Measurements from ENCODE around the gene HADHB. TPM values are rescaled to one million over a fixed set of nuclear protein-coding genes. Genes with fewer than 3 reads are reported as not detected.
A peak's percentile ranks its signal among the peaks of the same experiment; 100 is the strongest.

The HADHB gene
- polyA plus RNA-seq, 1 of the 3 experiments (the other 2 are of a cell fraction): 108 TPM

GRCh38 chr2:26273501-26273900, 28.8 kb downstream of the HADHB start:
- Histone ChIP-seq H3K9ac (no peak overlapping the region), H4K20me1 (ENCODE audit: insufficient read depth) (no peaks in the 10 kb centered on the region), H2AFZ (ENCODE audit: low read depth) (no peak overlapping the region), H3K27me3 (ENCODE audit: insufficient read depth) (no peaks in the 10 kb centered on the region), H3K79me2 (ENCODE audit: insufficient read depth) (no peaks in the 10 kb centered on the region), H3K4me3 (ENCODE audit: low read depth in 2 of 2, low read length in 1 of 2) (no peak overlapping the region), H3K9me3 (no peaks in the 10 kb centered on the region), H3K4me2 (no peak overlapping the region), H3K36me3 (replicated peaks in 1 of 2; ENCODE audit: control insufficient read depth in 1 of 2, insufficient read depth in 2 of 2, low read length in 1 of 2) (peaks cover 19 to 41% of the 10 kb centered on the region in 2 experiments), H3K9me2 (no peaks in the 10 kb centered on the region), H3F3A (replicated peaks; ENCODE audit: insufficient read depth) (no peaks in the 10 kb centered on the region), H3K4me1 (ENCODE audit: control insufficient read depth in 1 of 2, insufficient read depth in 2 of 2, low read depth in 1 of 2, low read length in 1 of 2) (peaks cover 4 to 13% of the 10 kb centered on the region in 2 experiments; a peak in 3 of 4 replicates), H3K27ac (ENCODE audit: low read depth in 2 of 2, low read length in 1 of 2) (peak overlapping the region in 1 of 2 experiments; percentile 4; a peak in 1 of 4 replicates)
- CTCF ChIA-PET: interaction anchor here (0.6 to 1.2 kb wide), 2 partner anchors 54 to 72 kb away, joined by 3 to 4 read pairs; no protein-coding TSS in a partner anchor
- WGBS (ENCODE audit: low lambda C conversion rate): 92% methylated on average over 2 of the region's 2 CpGs
- no peak for DNase-seq
- POLR2A ChIA-PET: no interaction called here
- TF ChIP-seq USF2 (IDR thresholded peaks at IDR 0.05; ENCODE audit: borderline replicate concordance, low read depth, low read length) (no peak), RXRA (IDR thresholded peaks at IDR 0.05; ENCODE audit: borderline replicate concordance, low read depth) (no peak), ZBTB33 (IDR thresholded peaks at IDR 0.05; ENCODE audit: borderline replicate concordance, low read depth) (no peak), PBX3 (IDR thresholded peaks at IDR 0.05) (no peak), FOXM1 (IDR thresholded peaks at IDR 0.05; ENCODE audit: low read depth) (no peak), EZH2phosphoT487 (IDR thresholded peaks at IDR 0.05; ENCODE audit: borderline replicate concordance, low read depth) (no peak), SMC3 (IDR thresholded peaks at IDR 0.05; ENCODE audit: low read depth, low read length) (no peak), CHD2 (IDR thresholded peaks at IDR 0.05; ENCODE audit: low read length, partially characterized antibody) (no peak), MEF2A (IDR thresholded peaks at IDR 0.05; ENCODE audit: borderline replicate concordance, low read depth) (no peak), FOSL2 (IDR thresholded peaks at IDR 0.05; ENCODE audit: borderline replicate concordance, low read depth) (no peak), CTCF (IDR thresholded peaks at IDR 0.05) (no peak), MXI1 (IDR thresholded peaks at IDR 0.05; ENCODE audit: low read depth, low read length) (no peak), TCF12 (IDR thresholded peaks at IDR 0.05) (no peak), EP300 (IDR thresholded peaks at IDR 0.05; ENCODE audit: borderline replicate concordance in 1 of 2, low read depth in 1 of 2, low read length in 1 of 2) (no peak), RAD21 (IDR thresholded peaks at IDR 0.05; ENCODE audit: low read length) (no peak), TAF1 (IDR thresholded peaks at IDR 0.05; ENCODE audit: borderline replicate concordance, low read depth, low read length) (no peak), REST (IDR thresholded peaks at IDR 0.05; ENCODE audit: low read depth, low read length) (no peak), FOXJ3 (CRISPR knock-in tag; IDR thresholded peaks at IDR 0.05) (no peak), TEAD4 (IDR thresholded peaks at IDR 0.05; ENCODE audit: borderline replicate concordance, insufficient read depth) (no peak)
